COLO668 (cell line): ENCODE data around the gene ABCE1.
"Not testable (repeated sequence)": the region's sequence is repeated elsewhere in the genome, so short reads cannot be mapped to it uniquely, and the experiment has no call there.

Experiments used
- DNase-seq: peaks from one replicate; lab custom pipeline; 2025; ENCODE audit not compliant: unreplicated experiment; lab: John Stamatoyannopoulos, UW

The ABCE1 gene

DNA sequence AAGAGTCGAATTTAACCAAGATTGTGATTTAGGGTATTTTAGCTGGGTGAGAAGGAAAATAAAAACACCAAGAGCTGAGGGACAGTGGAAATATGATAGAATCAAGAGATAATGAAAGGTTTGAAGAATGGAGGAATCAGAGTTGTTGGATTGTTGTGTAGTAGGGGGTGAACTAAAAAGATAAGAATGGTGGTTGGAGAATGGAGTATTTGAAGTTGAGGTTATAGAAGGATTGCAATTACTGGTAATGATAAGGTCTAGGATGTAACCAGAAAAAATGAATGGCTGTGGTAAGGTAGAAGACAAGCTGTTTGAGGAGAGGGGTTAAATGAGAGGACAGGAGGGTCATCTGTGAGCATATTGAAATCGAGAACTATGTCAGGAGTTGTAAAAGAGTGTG is 4.5 kb downstream of the ABCE1 start:
- no peak for DNase-seq

DNA sequence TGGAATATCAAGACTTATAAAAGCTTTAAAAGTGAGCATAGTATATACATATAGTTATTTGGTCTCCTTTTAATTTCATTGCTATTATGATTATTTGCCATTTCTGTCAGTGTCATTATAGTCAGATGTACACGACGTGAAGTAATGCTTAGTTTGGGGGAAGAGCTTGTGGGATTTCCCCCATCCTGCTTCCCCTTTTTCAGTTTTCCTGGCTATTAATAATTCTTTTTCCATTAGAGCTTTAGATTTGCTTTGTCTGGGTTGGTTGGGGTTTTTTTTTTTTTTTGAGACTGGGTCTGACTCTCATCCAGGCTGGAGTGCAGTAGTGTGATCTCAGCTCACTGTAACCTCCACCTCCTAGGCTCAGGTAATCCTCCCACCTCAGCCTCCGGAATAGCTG is 5.4 kb downstream of the ABCE1 start:
- no peak for DNase-seq

DNA sequence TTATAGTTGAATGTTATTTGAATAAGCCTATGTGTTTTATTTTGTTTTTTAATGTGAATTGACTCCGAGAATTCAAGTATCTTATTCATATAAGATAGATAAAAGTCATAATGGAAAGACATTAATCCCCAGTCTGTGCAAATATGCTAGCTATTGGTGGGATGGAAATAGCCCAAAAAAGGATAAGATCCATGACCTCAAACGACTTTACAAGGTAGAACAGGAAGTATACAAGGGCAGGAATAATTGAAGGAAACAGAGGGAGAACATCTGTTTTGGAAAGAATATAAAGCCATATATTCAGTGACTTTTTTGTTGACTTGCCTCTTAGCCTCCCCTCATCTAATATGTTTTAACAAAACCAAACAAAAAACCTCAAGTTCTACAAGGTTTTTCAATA is 9.0 kb downstream of the ABCE1 start:
- no peak for DNase-seq

DNA sequence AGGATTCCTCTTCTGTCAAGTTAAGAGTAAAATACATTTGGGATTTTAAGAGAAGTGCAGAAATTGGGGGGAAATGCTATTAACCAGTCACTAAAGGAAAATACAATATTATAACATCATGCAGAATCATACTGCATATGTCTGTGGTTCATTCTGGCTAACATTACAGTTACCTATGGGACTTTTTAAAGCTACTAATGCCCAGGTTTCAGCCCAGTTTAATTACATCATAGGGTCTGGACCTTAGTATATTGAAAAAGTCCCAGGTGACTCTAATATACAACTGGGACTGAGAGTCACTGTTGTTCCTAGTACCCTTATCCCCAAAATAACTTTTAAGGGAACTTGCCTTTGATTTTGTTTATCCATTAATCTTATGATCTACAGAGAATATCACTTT is 10.0 kb downstream of the ABCE1 start:
- DNase-seq = no peak

DNA sequence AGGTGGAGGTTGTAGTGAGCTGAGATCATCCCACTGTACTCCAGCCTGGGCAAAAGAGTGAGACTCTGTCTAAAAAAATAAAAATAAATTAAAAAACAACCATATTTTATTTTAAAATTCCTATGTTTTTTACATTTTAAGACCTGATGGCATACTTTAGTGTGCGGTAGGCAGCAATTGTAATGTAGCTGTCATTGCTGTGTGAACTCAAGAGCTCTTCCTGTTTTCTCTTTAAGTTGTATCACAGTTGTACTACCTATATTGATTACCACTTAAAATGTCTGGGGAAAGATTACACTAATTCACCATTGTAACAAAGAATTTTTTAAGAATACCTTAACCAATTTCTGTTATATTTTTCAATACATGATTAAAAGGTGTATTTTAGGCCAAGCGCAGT is 27.3 kb downstream of the ABCE1 start:
- DNase-seq = no peak

DNA sequence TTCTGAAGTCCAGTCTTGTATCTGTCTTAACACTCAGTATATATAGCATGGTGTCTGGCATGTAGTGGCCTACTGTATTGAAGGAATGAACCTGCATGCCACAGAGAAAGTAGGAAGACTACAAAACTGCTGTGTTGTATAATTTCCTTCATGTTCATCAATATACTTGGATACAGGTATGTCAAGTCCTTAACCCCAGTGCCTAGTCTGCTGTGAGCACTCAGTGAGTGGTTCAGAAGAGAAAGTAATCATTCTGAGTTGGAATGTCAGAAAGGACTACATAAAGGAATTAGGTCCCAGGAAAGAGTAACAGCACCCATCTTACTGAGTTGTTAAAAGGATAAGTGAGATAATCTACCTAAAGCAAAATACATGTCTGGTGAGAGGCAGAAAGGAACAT is 32.0 kb downstream of the ABCE1 start:
- DNase-seq = no peak

DNA sequence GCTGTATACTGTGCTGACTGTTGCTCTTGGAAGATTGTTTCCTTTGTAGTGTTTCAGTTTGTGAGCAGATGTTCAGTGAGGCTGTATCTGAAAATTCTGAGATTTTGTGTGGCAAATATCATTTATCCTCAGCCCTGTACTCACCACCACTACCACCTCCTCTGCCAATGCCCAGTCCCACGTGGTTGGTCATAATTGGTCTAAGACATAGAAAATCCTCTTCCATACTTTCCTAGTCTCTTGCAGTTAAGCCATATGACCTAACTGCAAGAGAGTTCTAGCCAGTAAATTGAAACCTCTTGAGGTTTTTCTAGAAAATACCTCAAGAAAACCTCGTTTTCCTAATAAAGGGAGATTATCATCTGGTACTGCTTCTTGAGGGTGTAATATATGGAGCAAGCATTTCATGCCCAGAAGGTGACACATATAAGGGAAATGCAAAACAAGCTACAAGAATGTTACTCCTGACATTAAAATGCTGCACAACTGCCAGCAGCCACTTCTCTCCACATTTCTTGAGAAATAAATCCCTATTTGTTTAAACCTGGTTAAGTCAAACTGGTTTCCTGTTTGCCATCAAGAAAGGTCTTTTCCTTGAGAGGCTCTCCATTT is 32.8 kb downstream of the ABCE1 start:
- no peak for DNase-seq

DNA sequence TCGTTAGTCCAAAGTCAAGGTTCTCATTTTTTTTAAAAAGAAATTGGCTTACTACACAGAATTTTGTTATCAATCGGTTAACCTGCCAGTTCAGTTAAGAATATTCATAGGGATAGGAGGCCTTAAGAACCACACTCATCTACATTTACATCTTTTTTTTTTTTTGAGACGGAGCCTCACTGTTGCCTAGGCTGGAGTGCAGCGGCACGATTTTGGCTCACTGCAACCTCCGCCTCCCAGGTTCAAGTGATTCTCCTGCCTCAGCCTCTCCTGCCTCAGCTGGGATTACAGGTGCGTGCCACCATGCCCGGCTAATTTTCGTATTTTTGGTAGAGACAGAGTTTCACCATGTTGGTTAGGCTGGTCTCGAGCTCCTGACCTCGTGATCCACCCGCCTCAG is 33.7 kb downstream of the ABCE1 start:
- no peak for DNase-seq

GRCh38 chr4:145132511-145133098 is 34.5 kb downstream of the ABCE1 start:
- no peak for DNase-seq

DNA sequence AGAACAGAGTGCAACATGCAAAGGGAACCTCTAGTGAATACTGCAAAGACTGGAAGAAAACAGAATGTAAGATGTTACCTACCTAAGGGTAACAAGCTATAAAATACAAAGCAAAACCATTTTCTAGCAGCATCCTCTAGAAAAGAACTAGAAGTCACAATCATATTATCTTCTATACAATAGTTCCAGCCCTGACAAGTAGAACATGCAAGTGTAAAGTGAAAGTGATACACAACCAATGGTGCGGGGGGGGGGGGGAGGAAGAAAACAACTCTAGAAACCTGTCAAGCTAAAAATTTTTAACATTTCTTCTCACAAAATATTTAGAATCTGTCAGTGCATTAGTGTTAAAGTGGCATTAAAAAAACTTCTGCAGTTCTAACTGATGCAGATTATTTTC is 38.1 kb downstream of the ABCE1 start:
- not testable (repeated sequence) for DNase-seq

- no peak for DNase-seq
Observed at GRCh38 chr4:145148980-145149379, 50.9 kb downstream of the ABCE1 start.

DNA sequence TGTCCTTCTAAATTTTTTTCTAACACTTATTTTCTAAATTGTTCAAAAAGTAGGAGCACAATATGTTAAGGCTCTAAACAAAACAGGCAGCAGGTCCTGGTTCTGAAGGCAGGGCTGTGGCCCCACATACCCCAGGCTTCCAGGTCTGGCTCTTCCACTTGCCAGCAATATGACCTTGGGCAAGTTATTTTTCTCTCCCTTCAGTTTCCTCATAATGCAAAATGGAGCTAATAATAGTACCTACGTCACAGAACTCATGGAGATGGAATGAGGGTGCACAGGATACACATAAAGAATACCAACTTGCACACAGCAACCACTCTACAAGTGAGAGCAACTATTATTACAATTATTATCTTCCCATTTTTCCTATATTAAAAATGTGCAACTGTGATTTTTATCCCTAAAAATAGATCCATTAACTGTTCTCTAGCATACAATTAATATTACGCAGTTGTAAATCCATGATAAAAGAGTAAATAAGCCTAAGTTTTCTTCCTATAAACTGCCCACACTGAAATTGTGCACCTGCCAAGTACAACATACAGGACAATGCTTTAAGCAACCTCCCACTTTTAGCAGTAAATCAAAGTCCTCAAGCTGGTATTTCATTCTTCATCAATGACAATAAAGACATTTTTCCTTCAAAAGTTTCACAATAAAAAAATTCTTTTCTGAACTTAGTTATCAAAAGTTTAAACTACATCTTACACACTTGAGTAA is 55.2 kb downstream of the ABCE1 start:
- DNase-seq = no peak

- no peak for DNase-seq
Observed at GRCh38 chr4:145153904-145154298, 55.8 kb downstream of the ABCE1 start.

DNA sequence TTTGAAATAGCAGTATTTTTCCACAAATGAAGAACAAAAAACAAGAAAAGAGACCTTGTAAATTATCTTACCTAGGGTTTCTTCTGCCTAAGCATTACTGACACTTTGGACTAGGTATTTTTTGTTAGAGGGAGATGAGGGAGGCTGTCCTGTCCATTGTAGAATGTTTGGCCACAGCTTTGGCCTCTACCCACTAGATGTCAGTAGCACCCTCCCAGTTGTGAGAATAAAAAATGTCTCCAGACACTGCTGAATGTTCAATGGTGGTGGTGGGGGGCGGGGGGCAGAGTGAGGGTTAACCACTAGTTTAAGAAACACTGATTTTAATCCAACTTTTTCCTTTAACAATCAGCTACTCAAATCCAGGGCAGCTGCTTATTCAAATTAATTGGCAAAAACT is 56.5 kb downstream of the ABCE1 start:
- no peak for DNase-seq

GRCh38 chr4:145155268-145155870 is 57.3 kb downstream of the ABCE1 start:
- DNase-seq = no peak

DNA sequence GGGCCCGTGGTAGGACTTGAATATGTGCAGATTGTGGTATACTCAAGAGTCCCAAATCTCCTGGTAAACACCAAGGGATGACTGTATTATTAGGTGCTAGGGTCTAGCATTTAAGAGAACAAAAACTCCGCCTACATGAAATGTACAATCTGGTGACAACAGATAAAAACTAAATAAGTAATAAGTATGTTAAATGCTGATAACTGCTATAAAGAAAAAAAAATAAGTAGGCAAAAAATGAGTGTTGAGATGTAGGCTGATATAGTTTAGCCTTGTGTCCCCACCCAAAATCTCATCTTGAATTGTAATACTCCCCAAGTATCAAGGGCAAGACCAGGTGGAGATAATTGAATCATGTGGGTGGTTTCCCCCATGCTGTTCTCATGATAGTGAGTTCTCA is 58.9 kb downstream of the ABCE1 start:
- no peak for DNase-seq

GRCh38 chr4:145161549-145161948 is 63.4 kb downstream of the ABCE1 start:
- DNase-seq = no peak

DNA sequence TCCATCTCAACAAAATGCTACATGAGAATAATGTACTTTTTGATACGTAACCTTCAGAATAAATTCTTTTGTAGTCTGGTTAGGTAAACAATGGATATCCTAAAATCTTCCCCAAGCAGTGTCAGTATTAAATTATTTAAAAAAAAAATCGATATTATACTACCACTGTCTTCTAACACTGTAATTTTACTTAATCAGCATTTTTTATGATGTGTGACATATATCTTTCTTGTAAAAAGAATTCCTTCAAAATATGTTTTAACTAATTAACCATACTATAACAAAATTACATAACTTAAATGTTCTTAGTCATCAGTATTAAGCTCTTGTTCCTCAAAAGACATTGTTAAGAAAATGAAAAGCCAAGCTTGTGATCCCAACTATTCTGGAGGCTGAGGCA is 69.8 kb downstream of the ABCE1 start:
- DNase-seq = no peak

GRCh38 chr4:145168581-145169187 is 70.6 kb downstream of the ABCE1 start:
- no peak for DNase-seq

GRCh38 chr4:145170223-145170622 is 72.1 kb downstream of the ABCE1 start:
- no peak for DNase-seq

DNA sequence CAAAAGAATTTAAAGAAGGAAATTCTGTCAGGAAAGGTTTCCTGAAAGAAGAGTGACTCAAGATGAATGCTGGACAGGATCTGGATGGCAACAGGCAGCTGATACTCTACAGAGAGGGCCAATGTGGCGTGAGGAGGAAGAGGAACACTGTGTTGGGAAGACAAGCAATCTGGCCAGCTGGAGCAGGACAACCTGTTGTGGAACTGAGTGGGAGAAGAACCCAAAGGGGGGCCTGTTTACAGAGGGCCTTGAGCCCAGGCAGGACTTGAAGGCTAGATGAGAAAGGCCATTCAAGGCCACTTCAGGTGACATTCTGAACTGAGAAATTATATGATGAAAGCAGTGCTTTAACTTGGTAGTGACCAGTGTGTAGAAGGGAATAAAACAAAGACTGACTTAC is 73.8 kb downstream of the ABCE1 start:
- DNase-seq = no peak
